HG02885 (cell line): Measurements from ENCODE around the gene NPC1.
A peak's percentile ranks its signal among the peaks of the same experiment; 100 is the strongest.

Experiments
- ATAC-seq: cut with Tn5 transposase; IDR thresholded peaks from one replicate; pipeline ENCODE4 v1.9.1; 2021; ENCODE audit warnings: mild to moderate bottlenecking; ENCODE audit not compliant: unreplicated experiment, poor library complexity

NPC1 gene

GRCh38 chr18:23552505-23552904, 33.8 kb downstream of the NPC1 start:
- no peak for ATAC-seq

DNA sequence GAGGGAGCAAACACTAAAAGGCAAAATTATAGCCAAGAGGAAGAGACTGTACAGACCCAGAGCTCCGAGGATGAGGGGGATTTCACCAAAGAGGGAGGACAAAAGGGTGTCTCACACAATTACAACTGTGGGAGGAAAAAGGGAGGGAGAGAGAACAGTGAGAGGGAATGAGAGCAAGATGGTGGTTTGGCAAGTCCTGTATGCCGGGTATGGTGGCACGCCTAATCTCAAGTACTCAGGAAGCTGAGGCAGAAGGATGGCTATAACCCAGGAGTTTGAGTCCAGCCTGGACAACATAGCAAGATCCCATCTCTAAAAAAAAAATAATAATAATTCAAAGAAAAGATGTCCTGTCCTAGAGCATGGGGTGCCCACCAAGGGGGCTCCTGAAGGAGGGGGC, 34.3 kb downstream of the NPC1 start:
- no peak for ATAC-seq

- no peak for ATAC-seq
Observed at GRCh38 chr18:23550898-23551297, 35.4 kb downstream of the NPC1 start.

GRCh38 chr18:23548719-23549118, 37.6 kb downstream of the NPC1 start:
- ATAC-seq: no peak

DNA sequence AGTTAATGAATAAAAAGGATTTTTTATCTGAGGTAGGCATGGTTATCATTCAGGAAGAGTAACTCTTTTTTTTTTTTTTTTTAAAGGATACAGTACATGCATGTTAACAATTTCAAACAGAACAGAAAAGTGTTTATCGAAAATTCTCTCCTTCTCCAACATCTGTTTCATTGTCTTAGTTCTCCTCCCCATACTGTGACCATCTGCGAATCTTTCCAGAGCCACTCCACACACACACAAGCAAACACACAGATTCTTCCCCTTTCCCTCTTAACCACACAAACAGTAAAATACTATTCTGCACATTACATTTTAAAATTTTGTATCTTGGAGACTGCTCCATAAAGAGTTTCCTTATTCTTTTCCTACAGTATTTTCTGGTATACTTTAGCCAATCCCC, 38.0 kb downstream of the NPC1 start:
- ATAC-seq: no peak

GRCh38 chr18:23547846-23548245, 38.5 kb downstream of the NPC1 start:
- no peak for ATAC-seq

DNA sequence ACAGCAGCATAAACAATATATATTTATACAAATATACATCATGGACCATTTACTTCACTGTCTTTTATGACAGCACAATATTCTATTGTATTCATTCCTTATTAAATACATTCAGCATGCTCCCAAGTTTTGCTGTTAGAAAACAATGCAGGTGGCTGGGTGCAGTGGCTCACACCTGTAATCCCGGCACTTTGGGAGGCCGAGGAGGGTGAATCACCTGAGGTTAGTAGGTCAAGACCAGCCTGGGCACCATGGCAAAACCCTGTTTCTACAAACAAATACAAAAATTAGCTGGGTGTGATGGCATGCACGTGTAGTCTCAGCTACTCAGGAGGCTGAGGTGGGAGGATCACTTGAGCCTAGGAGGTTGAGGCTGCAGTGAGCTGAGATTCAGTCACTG, 39.0 kb downstream of the NPC1 start:
- no peak for ATAC-seq

DNA sequence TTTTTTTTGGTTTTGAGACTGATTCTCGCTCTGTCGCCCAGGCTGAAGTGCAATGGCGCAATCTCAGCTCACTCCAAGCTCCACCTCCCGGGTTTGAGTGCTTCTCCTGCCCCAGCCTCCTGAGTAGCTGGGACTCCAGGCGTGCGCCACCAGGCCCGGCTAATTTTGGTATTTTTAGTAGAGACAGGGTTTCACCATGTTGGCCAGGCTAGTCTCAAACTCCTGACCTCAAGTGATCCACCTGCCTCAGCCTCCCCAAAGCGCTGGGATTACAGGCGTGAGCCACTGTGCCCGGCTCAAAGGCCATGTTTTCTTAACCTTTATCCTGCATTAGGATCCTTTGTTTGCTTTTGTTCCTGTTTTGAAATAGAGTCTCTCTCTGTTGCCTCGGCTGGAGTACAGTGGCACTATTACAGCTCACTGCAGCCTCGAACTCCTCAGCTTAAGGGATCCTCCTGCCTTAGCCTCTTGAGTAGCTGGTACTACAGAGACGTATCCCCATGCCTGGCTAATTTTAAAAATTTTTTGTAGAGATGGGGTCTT, 41.0 kb downstream of the NPC1 start:
- no peak for ATAC-seq

DNA sequence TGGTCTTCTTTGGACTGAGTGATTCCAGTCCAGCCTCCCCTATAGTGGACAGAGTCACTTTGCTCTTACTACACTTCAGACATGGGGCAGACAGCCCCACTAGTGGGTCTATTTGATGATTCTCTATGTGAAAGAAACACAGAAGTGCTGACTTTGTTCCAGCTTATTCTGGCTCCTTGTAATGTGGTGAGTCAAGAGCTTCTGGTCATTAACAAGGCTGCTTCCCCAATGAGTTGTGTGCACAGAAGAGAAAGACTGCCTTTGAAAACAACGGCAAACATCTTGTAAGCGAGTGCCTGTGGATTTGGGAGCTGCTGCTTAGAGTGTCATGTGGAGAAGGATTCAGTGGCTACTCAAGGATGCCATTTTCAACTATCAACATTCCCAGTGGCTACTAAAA, 43.8 kb downstream of the NPC1 start:
- ATAC-seq: no peak

- no peak for ATAC-seq
Observed at GRCh38 chr18:23541349-23542093, 44.8 kb downstream of the NPC1 start.

GRCh38 chr18:23540867-23541266, 45.4 kb downstream of the NPC1 start:
- ATAC-seq: peak; percentile 81

DNA sequence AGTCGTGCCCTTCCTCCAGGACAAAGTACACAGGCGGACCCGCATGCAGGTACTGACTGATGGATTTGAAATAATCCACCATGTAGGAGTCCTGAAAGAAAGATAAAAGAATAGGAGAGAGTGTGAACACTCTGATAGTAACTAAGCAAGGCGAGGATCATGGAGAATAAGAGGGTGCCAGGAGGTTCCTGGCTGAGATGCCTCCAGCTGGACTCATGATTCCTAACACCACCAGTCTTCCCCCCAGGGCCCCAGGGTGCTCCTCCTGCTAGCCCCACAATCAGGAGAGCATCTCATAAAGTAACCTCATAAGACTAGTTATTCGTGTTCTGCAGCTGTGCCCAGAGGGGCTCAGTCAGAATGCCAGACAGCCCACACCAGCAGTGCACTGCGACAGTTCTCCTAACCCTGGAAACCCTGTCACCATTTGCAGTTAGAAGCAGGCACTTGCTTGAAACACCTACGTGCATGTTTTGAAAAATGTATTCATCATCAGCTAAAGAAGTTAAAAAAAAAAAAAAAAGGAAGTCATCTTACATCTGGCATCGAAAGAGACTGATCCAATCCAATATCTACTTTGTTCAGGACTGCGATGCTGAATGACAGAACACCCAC, 46.3 kb downstream of the NPC1 start:
- no peak for ATAC-seq

DNA sequence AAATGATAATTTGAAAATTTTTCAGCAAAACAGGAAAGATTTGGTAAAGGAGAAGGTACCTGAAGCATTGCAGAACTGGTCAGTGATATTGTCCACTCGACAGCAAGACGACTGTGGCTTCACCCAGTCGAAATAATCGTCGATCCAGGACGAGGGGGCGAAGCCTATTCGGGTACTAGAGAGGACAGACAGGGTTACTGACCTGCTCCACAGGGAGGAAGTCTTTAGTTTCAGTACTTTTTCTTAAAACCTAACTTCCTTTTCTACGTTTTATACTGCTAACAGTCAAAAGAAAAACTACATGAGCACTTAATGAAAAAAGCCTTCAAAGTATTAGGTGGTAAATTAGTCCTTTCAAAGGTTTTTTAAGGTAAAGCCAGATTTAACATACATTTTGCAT, 47.0 kb downstream of the NPC1 start:
- ATAC-seq: no peak

DNA sequence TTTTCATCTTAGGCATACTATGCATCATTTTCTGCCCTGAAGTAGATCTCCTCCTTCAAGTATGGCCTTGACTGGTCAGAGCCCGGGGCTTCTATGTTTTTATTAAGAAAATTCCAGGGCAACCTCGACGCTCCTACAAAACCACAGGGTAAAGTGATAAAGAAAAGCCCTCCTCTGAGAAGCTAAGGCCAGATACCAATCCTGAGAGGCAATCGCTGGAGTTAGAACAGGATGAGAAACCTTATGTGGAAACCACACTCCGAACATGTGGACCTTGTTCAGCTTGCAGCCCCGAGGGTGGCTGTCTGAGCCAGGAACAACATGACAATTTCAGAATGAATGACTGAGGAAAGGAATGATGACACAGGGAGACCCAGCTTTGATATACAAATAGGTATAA, 47.4 kb downstream of the NPC1 start:
- no peak for ATAC-seq

DNA sequence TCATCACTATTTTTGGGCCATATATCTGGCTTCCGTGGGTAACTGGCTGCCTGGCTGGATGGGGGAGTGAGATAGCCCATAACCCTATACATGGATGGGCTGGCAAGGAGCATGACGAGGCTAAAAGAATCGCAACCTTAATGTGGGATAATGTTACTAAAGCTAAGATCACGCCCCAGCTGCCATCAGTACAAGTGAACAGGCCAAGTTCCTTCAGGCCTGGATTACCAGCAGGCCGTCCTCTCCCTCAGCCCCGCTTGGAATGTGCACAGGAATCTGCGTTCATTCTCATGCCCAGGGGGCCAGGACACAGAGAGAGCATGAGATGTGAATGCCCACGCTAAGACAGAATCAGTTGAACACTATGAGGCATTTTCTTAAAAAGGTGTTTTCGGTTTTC, 48.3 kb downstream of the NPC1 start:
- ATAC-seq: no peak

GRCh38 chr18:23537274-23537673, 49.0 kb downstream of the NPC1 start:
- no peak for ATAC-seq

- no peak for ATAC-seq
Observed at GRCh38 chr18:23536204-23536603, 50.1 kb downstream of the NPC1 start.

- no peak for ATAC-seq
Observed at GRCh38 chr18:23534276-23534675, 52.0 kb downstream of the NPC1 start.

- no peak for ATAC-seq
Observed at GRCh38 chr18:23532848-23533247, 53.5 kb downstream of the NPC1 start.

GRCh38 chr18:23531912-23532311, 54.4 kb downstream of the NPC1 start:
- no peak for ATAC-seq

DNA sequence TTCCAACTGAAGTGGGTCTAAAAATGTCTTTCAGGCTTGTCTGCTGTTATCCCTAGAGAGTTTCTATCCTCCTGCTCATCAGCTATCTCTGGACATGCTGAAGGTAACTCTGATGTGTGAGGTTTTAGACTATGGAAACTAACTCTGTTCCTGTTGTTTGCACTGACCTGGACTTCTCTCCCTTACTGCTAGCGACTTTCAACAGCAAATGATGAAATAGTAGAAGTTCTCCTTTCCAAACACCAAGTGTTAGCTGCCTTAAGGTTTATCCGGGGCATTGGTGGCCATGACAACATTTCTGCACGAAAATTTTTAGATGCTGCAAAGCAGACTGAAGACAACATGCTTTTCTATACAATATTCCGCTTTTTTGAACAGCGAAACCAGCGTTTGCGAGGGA, 56.1 kb downstream of the NPC1 start:
- no peak for ATAC-seq

DNA sequence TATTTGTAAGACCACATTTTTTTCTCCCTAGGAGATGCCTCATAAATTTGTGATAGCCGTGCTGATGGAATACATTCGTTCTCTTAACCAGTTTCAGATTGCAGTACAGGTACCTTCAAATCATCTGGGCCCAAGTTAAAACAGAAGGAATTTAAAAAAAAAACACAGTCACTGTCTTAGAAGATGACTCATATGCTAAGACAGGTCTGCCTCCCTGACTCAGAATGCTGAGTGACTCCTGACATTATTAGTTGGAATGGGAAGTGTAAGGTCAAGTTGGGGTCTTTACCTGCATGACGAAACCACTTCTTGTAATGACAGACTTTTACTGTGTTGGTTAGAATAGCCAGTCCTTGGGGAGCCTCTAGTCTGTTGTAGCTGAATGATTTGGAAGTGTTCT, 56.7 kb downstream of the NPC1 start:
- ATAC-seq: no peak
